Measurements from ENCODE around the gene PACSIN3.
A peak's percentile ranks its signal among the peaks of the same experiment; 100 is the strongest.

- no peak for TF ChIP-seq EZH2 (IDR thresholded peaks at IDR 0.05; ENCODE audit: low read depth)
- TF ChIP-seq, protein P1, sequence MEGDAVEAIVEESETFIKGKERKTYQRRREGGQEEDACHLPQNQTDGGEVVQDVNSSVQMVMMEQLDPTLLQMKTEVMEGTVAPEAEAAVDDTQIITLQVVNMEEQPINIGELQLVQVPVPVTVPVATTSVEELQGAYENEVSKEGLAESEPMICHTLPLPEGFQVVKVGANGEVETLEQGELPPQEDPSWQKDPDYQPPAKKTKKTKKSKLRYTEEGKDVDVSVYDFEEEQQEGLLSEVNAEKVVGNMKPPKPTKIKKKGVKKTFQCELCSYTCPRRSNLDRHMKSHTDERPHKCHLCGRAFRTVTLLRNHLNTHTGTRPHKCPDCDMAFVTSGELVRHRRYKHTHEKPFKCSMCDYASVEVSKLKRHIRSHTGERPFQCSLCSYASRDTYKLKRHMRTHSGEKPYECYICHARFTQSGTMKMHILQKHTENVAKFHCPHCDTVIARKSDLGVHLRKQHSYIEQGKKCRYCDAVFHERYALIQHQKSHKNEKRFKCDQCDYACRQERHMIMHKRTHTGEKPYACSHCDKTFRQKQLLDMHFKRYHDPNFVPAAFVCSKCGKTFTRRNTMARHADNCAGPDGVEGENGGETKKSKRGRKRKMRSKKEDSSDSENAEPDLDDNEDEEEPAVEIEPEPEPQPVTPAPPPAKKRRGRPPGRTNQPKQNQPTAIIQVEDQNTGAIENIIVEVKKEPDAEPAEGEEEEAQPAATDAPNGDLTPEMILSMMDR (conservative IDR thresholded peaks at IDR 0.05), result peak; percentile 83
These were observed 6.6 kb downstream of the PACSIN3 start for GRCh38 chr11:47179655-47179991.
